Measurements from ENCODE around the gene PRKCZ.

The PRKCZ gene

DNA sequence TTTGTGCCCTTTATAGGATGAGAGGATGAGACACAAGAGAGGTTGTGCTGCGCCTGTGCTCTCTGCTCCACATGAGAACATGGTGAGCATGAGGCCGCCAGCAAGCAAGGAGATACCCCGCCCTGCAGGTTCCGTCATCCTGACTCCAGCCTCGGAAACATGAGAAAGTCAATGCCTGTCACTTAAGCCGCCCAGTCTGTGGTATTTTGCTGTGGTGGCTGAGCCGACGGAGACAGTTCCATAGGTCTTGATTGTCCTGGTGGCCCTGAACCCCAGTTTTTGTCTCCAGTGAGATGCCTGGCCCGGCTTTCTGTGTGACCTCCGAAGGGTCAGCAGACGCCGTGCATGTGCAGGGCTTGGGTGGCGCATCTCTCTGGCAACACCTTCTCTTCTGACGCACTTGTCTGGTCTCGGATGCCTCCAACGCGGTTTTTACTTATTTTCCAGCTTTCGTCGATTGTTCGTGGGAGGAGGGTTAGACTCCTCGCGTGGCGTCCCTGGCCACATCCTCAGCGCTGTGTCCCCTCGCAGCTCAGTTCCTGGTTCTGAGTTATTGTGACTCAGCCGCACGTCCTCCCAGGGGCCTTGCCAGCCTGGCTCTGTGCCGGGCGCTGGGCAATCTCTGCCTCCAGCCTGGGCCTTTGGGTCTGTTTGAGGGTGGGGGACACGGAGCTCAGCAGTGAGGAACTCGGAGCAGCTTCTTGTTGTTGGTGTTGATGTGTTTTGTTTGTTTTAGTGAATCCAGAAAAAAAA lies 74.4 kb downstream of the PRKCZ start:
- ATAC-seq, result no peak

DNA sequence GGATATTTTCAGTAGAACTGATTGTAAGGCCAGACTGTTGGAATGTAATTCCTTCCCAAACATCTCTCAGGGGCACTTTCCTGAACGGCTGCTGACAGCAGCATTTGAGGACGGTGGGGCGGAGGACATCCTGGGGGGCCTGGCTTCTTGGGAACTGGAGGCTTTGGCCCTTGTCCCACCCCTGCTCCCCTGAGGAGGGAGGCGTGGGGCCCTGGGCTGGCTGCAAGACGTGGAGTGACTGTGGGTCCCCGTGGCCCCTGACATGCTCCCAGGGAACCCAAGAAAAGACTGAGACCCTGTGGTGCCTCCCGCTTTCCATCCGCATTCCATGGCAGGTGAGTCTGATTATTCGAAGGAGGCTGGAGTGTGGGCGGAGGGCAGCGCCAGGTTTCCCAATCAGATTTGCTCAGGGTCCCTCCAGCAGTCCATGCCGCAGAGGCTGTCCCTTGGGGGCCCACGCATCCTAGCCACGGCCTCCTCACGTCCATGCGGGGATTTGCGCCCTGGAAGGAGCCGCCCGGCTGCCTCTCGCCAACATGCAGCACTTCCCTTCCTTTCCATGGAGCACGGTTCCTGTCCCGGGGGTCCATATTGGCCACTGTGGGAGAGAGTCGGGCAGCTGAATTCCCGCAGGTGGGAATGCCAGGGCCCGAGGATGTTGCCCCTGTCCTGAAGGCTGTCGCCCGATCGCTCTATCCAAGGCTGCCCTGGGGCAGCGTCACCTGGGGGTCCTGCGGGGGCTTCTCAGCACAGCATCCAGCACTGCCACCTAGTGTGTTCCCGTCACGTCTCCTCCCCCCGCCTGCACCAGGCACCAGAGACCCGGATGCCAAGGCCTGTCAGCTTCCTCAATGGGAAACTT lies 75.4 kb downstream of the PRKCZ start:
- ATAC-seq, result no peak

DNA sequence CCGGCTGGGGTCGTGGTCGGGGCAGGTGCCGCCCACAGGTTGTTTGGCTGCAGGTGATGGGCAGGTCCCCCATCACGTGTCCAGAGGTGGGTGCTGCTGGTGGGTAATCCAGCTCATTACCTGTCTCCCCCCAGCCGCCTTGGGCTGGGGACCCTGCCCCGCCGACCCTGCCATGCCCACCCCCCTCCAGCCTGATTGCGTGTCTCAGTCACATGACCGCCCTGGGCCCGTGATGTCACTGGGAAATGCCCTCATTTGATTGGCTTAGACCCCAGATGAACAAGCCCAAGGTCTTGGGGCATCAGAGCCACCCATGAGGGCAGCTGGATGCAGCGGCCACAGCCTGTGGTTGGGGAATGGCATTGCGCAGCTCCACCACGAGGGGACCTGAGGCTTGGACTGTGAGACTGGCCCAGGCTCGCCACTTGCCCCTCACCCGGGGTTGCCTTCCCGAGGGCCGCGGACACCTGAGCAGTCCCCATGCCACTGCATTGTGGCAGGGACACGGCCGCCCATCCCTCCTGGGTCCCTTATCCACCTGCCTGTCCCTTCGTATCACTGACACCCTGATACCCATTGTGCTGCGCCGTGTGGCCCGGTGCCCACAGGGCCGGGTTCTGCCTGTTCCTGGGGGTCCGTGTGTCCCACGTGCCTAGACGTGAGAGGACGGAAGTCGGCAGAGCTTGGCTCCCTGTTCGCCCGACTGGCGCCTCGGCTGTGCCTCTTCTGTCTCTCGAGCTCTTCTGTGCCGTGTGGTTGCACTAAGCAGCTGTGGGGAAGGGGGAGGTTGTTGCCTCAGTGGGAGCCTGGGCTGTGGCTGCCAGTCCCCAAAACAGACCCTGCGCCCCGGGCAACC lies 76.3 kb downstream of the PRKCZ start:
- ATAC-seq, result peak in 1 of 2 donors; percentile 20

DNA sequence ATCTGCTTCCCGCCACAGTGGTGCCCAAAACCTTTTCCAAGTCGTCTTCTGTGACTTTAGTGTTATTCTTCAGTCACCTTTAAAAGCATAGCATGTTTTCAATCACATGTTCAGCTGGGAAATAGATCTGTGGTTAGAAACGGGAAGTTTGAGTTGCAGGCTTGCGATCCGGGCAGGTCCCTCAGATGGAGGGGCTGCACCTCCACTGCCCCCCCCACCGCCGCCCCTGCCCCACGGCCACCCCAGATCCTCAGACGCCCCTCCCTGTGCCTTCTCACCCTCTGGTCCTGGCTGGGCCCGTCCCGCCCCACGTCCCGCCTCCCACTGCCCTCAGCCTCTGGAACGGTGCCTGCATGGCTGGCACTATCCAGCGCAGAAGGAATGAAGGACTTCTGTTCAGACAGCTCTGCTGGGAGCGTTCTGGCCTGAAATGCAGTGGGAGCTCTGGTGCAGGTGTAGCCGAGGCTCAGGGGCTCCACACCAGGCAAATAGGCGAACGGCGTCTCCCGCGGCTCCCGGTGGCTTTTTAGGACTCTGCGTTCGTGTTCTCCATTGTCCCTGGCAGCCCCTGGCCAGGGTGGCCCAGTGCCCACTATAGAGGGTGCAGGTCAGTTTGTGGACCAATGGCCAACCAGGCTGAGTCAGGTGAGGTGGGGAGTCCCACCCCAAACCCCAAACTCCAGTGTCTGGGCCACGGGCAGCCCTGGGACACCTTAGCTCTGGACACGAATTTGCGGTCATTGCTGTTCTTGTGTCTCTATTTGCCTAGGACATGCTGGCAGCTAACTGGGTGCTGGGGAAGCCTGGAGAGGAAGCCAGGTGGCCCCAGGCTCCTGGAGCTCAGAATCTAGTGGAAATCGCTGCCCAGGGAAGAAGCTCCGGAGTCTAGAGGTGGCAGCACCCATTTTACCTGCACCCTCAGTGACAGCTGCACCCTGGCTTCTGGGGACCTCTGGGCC lies 77.3 kb downstream of the PRKCZ start:
- ATAC-seq, result no peak

DNA sequence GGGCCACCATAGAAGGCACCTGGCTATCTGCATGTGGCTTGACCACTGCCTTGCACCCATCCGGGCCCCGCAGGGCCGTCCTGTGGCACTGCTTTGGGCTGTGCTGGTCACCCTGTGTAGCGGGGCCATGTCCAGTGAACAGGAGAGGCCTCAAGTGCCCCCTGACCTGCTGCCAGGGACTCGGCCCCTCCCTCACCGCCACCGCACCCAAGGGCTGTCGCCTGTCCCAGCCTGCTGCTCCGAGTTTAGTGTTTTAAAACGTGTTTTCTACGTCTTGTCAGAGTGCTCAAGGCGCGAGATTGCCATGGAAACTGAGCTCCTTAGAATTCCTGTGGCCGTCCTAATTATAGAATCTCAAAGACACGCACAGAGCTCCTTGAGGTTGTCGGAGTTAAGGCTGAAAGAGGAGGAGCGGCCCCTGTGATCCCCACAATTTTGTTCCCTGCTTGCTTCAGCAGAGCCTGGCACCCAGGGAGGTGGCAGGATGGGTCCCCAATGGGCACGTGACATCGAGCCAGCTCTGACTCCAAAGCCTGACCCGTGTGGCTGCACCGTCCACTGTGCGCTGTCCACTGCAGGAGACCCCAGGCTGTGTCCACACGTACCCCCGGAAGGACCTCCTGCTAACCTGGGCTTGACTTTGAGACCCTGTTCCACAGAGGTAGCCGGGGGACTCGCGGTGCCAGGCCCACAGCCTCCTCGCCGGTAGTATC lies 78.1 kb downstream of the PRKCZ start:
- no peak for ATAC-seq

GRCh38 chr1:2129256-2129943 lies 79.2 kb downstream of the PRKCZ start:
- no peak for ATAC-seq

- ATAC-seq, result no peak
Measured at GRCh38 chr1:2130156-2130555, 79.9 kb downstream of the PRKCZ start.

- no peak for ATAC-seq
Measured at GRCh38 chr1:2130871-2131289, 80.7 kb downstream of the PRKCZ start.

DNA sequence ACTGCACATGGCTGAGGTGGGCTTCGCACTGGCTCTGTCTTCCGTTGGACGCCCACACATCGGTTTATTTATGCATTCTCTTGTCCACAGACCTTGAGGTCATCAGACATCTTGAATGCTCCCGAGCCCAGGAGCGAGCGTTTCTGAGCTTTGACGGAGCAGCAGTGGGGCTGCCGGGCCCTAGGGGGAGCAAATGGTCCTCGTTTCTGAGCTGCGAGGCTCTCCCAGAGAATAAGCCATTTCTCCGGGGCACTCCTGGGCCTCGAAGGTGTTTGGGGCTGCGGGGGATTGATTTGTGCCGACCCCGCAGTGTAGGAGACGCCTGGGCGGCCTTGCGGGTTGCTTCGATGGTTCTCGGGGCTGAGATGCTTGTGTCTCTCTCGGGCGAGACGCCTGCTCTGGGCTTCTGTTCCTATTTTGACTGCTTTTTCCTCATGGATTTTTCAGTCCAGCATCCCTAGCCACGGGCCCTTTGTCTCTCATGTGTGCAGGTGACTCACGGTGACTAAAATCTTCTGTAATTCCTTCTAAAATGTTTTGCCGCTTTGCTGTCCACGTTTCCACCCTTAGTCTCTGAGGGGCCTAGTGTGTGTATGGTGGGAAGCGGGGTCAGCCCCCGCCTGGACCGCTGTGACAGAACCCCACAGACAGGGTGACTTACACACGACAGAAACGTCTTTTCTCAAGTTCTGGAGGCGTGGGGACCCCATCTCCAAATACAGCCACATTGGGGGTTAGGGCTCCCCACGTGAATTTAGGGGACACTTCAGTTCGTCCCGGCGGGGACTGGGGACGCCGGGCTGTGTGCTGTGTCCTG lies 82.2 kb downstream of the PRKCZ start:
- no peak for ATAC-seq

GRCh38 chr1:2133039-2133878 lies 83.0 kb downstream of the PRKCZ start:
- peak; percentile 92 to 93 for ATAC-seq

DNA sequence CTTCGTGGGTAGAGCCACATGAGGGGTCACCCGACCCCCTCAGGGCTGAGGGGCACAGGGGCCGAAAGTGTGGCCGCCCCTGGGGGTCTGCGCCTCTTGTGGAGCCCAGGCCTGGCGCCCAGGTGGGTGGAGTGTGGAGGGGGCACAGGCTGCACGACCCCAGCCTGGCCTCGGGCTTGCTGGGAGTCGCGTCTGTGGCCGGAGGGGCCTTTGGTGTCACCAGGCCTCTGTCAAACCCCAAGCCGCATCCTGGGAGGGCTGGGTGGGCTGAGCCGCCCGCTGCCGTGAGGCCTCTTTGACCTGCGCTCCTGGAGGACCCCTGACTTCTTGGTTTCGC lies 83.6 kb downstream of the PRKCZ start:
- no peak for ATAC-seq

DNA sequence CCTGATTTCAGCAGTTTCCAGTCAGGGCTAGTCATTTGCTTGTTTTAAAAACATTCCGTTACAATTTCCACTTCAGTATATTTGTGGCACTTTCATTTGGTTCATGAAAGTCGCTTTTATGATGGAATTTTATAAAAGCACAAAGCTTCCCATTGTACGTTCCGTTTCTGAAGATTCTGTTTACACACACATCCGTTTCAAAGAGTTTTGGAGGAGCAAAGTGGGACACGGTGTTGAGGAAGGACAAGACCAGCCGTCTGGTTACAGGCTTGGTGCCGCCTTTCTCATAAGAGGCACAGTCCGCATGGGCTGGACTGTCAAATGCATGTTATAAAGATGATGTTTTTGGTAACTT lies 84.0 kb downstream of the PRKCZ start:
- ATAC-seq, result no peak

DNA sequence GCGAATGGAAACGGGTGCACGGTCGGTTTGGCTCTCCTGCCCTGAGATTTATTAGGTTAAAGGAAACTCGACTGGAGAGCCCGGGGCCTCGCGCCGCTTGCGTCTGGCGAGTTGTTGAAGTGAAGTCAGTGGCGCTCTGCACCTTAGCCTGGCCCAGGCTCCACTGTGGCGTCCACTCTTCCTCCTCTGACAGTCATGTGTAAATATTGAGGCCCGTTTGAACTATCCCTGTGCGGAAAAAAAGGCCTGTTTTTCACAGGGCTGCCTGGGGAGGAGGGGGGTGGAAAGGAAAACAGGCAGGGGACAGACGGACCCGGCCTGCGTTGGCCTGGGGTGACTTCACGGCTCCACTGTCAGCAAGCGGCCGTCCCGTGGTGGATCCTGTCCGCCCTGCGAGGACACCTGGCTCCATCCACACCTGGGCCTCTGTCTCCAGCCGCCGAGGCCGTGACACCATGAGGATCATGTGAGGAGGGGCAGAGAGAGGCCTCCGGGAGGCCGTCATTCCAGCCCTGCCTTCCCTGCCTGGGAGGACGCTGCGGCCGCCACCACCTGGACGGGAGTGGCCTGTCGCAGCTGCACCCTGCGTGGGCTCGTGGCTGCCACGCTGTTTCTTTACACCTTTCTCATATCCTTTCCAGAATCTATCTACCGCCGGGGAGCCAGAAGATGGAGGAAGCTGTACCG lies 84.6 kb downstream of the PRKCZ start:
- ATAC-seq, result no peak

DNA sequence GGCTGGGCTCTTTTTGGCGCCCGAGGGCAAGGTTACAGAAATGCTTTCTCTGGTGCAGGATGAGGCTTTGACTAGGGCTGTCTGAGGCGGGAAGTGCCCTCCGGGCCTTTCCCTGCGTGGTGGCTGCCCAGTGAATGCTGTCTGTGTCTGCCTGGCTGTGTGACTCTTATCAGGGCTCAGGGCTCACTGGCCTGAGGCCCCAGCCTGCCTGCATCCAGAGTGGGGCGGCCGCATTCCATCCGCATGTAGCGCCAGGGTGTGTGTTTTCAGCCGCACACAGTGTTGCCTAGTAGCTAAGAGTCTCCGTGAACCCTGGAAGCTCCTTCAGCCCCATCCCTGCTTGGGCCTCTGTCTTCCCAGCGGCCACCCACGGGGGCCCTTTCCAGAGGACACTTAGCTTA lies 85.2 kb downstream of the PRKCZ start:
- no peak for ATAC-seq

DNA sequence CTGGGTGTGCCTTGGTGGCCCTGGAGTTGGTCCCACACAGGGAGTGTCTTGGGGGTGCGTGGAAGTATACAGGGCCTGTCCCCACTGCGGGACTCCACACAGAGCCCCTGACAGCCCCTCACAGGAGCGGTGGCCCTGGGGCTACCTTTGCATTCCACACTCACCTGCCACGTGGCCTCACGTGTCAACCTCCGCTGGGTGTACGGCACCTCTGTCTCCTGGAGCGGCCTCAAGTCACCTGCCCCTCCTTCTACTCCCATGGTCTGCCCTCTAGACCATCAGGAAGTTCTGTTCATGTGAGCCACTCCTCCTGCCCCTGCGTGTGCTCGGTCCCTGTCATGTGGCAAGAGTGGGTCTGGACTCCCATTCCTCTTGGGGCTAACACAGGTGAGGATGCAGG lies 85.7 kb downstream of the PRKCZ start:
- ATAC-seq, result no peak

DNA sequence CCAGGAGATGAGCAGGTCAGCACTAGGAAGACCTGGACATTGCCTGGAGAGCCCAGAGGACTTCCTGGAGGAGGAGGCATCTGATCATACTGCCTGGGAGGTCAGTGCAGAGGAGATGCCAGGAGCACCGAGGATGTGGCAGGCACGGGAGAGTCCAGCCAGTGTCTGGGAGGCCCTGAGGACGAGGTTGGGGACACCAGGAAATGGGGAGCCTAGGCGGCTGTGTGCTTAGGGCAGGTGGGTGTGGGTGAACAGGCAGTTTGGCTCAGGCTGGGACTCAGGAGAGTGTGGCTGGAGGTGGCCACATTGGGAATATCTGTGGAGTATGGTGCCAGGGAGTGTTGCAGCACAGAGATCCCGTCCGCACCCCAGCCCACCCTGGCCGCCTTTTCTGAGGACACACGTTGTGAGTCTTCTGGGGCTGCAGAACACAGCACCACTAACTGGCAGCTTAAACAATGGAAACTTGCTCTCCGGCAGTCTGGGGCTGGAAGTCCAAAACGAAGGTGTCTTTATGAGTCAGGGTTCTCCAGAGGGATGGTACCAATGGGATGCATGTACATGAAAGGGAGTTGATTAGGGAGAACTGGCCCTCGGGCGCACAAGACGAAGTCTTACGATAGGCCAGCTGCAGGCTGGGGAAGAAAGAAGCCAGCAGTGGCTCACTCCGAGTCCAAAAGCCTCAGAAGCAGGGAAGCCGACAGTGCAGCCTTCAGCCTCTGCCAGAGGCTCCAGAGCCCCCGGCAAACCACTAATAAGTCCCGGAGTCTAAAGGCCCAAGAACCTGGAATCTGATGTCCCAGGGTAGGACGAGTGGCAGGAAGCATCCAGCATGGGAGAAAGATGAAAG lies 86.4 kb downstream of the PRKCZ start:
- no peak for ATAC-seq
